GM13976 (cell line): ENCODE measurements around the gene FAU.
A peak's percentile ranks its signal among the peaks of the same experiment; 100 is the strongest.

Experiments used
- DNase-seq: peaks from one replicate; pipeline ENCODE4 v3.0.0; 2012; ENCODE audit warnings: low spot score
- in situ Hi-C: fragments of 300-500 bp; cut with MboI; formaldehyde crosslinking; loops from one replicate; pipeline ENCODE4 v1.12.0; 2022; ENCODE audit warnings: low sequenced_read_pairs, mixed read lengths, inconsistent platforms; ENCODE audit not compliant: unreplicated experiment
- TF ChIP-seq, protein P1 (sequence below): IDR thresholded peaks from 2 replicates; pipeline ENCODE4 v1.5.1; 2012; ENCODE audit warnings: borderline replicate concordance, mild to moderate bottlenecking; ENCODE audit not compliant: insufficient read depth; ENCODE audit errors: extremely low read depth, missing control alignments, control extremely low read depth

The FAU gene

DNA sequence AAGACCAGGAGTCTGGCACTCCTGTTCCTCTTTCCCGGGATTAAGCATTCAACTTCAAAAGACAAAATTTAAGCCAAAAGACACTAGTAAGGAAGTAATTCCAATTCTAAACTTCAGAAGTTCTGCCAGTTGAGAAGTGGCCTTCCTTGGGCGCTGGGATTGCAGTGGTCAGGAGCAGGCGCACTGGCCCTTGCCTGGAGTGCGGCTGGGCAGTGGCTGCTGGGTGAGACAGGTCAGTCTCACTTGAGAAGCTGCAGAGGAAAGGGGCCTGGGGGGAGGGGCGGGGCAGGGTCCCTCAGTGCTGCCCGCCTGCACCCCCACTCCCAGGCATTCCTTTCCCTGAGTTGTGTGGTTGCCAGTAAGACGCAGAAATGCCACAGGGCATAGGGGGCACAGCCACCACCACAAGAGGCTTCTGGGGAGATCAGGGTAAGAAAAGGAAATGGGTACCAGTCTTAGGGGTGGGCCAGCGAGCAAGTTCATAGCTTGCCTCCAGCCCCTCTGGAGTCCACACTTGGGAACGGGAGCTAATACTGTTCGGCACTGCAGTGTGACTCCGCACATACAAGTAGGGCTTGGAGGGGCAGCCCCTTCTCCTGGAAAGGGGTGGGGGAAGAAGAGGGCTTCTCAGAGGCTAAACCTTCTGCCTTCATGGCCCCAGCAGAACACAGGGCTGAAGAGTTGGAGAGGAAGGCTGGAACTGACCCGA is 5.7 kb upstream of the FAU start:
- DNase-seq: no peak
- in situ Hi-C loops: no loop called here
- TF ChIP-seq, protein P1, sequence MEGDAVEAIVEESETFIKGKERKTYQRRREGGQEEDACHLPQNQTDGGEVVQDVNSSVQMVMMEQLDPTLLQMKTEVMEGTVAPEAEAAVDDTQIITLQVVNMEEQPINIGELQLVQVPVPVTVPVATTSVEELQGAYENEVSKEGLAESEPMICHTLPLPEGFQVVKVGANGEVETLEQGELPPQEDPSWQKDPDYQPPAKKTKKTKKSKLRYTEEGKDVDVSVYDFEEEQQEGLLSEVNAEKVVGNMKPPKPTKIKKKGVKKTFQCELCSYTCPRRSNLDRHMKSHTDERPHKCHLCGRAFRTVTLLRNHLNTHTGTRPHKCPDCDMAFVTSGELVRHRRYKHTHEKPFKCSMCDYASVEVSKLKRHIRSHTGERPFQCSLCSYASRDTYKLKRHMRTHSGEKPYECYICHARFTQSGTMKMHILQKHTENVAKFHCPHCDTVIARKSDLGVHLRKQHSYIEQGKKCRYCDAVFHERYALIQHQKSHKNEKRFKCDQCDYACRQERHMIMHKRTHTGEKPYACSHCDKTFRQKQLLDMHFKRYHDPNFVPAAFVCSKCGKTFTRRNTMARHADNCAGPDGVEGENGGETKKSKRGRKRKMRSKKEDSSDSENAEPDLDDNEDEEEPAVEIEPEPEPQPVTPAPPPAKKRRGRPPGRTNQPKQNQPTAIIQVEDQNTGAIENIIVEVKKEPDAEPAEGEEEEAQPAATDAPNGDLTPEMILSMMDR: no peak

DNA sequence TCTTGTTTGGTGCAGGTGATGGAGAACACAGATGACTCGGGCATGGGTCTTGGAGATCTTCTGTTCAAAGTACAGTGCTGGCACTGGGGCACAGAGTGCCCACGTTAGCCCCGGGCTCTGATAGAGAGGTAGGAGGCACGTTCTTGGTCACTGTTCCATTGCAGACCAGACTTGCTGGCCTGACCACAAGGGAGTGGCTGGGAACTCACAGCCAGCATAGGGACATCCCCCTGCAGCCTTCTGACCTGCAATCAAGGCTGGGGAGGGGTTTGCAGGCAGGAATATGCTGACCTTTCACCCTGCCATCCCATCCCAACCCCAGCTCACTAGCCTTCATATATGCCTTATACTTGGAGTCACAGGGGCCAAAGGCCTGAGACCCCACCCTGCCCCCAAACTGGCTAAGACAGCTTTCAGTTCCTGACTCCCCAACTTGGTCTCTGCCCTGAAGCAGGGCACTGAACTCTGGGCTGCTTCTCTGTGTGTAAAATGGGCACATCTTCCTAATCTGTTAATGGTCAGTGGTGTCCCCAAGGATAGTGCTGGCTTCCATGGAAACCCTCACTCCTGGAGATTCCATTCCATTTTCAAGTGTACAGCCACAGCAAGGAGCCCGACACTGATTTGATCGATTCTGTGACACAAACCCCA is 4.8 kb upstream of the FAU start:
- in situ Hi-C loops: no loop called here
- TF ChIP-seq, protein P1: no peak
- peak; percentile 26 for DNase-seq

DNA sequence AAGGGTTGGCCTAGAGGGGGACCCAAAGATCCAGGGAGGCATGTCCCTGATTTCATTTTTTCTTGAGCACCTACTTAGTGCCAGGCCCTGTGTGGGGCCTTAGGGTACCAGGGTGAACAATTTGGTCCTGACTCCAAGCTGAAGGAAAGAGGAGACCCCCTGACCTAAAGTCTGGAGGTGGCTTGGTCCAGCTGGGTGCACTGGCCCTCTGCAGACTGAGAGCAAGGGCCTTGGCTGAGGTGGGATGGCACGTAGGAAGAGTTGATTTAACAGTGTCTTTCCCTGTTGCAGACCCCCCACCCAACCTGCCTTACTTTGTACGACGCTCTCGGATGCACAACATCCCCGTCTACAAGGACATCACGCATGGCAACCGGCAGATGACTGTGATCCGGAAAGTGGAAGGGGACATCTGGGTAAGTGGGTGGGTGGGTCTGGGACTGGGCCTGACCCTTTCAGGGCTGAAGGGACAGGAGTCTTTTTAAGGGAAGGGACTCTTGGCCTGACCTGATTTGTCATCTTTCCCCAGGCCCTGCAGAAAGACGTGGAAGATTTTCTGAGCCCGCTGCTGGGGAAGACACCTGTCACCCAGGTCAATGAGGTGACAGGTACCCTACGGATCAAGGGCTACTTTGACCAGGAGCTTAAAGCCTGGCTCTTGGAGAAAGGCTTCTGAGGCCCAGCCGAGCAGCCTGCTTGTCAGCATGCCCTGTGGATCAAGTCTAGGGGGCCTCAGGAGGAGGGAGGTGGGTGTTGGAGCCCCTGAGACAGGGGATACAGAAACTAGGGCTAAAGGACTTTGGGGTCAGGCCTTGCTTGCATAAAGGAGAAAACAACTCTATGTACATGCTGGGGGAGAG is 3.5 kb upstream of the FAU start:
- in situ Hi-C loops: no loop called here
- DNase-seq: no peak

DNA sequence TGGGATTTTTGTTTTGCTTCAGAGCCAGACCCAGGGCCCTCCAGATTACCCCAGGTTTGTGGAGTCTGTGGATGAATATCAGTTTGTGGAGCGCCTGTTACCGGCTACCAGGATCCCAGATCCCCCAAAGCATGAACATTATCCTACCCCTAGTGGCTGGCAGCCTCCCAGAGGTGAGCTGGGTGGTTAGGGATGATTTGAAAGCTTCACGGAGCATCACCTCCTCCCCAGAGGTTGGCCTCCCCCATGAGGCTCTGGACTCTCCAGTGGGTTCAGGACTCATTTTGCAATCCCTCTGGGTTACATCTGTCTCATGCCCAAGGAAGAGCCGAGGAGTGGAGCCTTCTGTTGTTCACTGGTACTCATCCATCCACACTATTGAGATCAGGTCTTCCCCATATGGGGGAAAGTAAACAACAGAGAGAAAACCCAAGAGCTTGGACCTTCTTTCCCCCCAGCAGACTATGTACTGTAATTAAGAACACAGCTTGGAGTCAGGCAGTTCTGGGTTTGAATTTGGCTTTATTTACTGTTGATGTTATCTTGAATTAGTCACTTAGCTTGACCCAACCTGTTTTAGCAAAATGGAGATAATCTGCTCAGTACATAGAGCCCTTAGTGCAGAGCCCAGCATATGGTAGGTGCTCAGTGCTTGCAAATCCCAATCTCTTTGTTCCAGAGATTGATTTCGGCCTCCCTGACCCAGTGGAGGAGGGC is 2.7 kb upstream of the FAU start:
- no peak for DNase-seq
- TF ChIP-seq, protein P1: no peak
- in situ Hi-C loops: no loop called here

More for the DNA sequence above, 3.5 kb upstream of the FAU start:
- TF ChIP-seq, protein P1: no peak

DNA sequence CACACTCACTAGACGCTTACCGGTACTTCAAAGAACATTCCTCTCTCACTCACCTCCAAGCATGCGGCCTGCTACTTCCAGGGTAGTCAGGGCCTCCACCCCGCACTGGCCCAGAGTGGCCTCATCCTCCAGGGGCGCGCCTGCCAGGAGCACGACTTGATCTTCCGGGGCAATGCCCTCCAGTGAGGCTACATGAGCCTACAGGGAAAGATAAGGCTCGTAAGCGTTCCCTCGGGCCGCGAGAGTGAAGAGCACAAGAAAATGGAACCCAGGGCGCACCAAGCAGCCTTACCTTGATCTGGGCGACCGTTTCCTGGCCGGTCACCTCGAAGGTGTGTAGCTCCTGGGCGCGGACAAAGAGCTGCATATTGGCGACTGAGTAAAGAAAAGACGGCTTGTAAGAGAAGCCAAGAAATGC is 478 bp downstream of the FAU start:
- in situ Hi-C loops: no loop called here
- no peak for DNase-seq
- TF ChIP-seq, protein P1: no peak

DNA sequence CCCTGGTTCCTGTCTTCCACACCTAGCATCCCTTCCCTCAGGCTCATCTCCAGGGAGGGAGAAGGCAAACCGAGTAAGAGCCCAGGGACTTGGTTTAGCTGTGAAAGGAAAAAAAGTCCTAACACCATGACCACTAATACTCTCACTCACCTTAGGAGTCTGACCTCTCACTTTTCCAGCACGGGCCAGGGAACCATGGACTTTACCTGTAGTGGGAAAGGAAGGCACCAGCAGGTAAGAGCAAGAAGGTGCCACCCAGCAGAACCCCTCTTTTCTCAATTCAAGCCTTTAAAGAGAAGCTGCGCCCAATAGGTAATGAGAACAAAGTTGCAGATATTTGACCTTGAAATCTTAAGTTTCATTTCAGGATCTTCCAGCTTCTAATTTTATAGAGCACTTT is 1.1 kb downstream of the FAU start:
- in situ Hi-C loops: no loop called here
- no peak for DNase-seq
- TF ChIP-seq, protein P1: no peak
